ENCODE results near the gene IGF1R.
"Not testable (repeated sequence)": the region's sequence is repeated elsewhere in the genome, so short reads cannot be mapped to it uniquely, and the experiment has no call there.

IGF1R gene

DNA sequence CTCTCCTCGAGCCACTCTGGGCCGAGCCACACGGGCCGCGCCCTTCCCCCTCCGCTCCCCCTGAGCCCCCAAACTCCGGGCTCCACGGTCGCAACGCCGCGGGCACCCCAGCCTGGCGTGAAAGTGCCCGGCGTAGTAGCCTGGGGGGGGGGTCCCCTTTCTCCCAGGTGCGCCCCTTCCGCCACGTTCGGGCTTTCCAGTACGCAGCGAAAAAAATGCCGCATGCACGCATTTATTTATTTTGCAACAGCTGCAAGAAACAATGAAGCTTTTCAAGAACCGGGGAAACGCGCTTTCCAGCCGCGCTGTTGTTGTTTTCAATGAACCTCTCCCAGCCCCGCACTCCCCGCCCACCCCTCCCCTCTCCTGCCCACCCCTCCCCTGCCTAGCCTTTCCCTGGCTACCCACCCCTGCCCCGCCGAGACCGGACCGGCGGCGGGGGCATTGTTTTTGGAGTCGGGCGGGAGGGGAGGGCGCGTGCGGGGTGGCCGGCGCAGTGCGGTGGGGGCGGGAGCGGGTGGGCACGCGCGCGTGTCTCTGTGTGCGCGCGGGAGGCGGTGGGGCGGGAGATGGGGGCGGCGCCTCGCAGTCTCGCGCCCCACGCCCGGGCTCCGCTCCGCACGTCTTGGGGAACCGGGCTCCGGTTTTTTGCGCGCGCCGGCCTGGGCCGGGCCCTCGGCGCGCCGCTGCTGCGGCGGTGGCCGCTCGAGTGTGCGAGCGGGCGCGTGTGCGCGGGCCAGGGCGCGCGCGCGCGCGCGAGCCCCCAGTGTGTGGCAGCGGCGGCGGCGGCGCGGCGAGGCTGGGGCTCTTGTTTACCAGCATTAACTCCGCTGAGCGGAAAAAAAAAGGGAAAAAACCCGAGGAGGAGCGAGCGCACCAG, at the start of gene IGF1R:
IGF1R (plus strand) TSS at position 766 of the 880 bp plus-strand sequence. CDS start 1,043 bp downstream, outside the sequence.
- peak; percentile 64 for DNase-seq

DNA sequence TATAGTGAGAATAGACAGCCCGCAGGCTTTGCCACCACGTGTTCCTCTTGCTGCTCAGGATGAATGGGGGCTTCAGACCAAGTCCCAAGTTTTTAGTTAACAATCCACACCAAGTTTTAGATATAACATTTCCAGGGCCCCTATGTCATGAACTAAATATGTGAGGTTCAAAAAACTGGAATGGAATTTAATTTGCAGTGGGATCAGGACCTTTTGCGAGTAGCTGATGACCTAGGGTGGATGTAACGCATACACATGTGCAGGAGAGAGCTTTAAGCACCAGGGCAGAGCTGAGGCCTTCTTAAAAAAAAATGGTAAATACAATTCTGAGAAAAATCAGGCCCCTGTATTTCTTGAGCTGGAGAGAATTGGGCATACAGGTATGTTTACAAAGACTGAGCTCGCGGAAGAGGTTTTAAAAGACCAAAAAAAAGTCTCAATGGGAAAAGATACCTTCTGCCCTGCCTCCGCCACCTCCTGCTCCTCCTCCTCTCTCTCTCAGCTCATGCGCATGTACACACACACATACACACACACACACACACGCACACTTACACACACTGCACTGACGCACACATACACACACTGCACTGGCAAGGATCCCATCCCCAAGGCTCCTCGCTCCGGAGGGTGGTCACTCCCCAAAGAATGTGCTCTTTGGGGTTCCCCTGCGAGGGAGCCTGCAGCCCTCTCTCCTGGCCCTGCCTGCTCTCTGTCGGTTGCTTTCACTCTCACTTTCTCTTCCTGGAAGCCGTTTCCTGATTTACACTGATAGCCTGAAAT, 48.2 kb upstream of the IGF1R start:
- DNase-seq = no peak

DNA sequence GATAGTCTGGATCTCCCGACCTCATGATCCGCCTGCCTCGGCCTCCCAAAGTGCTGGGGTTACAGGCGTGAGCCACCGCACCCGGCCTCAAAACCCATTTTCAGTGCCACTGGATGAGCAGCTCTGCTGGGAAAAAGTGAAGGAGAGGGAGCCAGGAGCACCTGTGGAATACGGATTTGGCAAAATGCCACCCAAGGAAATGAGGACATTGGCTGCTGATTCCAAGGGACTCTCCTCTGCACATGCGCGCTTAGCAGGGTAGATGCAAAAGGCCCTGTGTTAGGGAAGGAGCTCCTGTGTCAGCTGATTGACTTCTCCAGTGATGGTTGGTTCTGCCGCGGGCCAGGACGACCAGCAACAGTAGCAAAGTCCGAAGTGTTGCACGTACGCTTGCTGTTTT, 43.4 kb upstream of the IGF1R start:
- no peak for DNase-seq

DNA sequence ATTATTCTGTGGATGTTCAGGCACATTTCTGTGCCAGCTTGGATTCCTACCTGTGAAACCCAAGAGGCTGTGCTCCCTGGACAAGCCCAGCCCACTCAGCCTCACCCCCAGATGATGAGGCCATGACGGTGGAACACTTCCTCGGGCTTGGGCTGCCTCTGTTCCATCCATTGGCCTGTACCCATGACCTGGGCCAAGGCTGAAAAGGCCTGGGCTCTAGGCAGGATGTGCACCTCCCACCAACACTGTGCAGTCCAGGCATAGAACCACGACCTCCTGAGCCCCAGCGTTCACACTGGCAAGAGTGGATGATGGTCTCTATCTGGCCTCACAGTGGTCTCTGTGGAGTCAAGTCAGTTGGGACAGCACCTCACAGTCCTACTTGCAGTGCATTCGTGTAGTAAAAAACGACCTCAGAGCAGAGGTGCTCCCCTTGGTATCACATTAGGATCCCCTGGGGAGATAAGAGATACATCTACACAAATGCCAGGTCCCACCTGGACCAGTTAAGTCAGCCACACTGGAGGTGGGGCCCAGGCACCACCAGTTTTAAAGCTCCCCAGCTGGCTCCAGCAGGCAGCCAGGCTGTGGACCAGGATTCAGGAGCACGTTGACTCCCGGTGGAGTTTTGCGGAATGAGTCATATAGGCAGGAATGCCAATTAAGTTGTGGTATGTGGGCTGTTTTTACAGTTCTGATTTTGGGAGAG, 39.0 kb upstream of the IGF1R start:
- DNase-seq = no peak

DNA sequence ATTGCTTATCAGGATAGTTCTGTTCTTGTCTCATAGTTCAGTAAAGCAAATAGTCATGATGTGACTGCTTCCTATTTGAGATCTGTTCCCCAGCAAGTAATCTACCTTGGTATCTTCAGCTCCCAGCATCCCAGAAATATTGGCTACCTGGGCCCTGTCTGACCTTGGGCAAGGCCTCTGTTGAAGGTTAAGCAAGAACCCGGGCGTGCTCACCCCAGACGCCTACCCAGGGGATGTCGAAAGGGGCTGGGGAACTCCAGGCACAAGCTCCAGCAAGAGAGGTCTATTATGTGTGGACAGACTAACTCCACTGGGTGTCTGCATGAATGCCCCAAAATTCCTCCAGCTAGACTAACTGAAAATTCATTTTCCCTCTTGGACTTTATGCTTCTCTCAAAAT, 37.3 kb upstream of the IGF1R start:
- DNase-seq = no peak

DNA sequence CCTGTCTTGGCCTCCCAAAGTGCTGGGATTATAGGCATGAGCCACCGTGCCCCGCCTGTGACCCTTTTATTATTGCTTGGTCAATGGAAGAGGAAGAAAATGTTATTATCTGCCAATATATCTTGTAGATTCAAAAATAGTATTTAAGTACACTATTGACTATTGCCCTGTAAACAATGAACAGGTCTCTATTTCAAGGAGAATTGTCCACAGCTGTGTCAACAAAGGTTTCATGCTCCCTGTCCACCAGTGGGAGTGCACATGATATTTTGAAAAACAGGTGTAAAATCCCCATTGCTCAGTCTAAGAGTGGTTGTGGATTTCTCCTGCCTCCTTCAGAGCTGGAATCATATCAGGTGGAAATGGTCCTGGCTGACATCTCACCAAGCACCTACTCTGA, 36.5 kb upstream of the IGF1R start:
- DNase-seq = no peak

DNA sequence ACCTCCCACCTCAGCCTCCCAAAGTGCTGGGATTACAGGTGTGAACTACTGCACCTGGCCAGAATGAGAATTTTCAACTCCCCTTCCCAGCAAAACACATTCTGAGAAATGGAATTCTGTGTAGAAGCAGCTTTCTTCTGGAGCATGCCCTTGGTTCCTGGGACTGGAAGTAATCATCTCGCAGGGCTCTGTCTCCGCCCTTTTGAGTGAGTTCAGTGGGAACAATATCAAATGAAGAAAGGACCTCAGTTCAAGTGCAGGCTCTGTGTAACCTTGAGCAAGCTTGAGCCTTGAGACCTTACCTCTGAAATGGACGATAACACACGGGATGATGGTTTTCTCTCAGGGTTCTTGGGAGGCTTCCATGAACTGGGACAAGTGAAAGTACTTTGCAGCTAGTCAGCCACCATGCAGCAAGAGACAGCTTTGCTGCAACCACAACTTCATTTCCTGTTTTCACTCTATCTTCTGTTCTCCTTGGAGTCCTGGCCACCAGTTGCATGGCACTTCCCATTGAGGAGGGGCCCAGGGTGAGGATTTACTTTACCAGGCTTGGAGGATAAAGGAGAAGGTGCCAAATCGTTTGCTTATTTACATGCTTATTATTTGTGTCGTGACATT, 35.7 kb upstream of the IGF1R start:
- no peak for DNase-seq

DNA sequence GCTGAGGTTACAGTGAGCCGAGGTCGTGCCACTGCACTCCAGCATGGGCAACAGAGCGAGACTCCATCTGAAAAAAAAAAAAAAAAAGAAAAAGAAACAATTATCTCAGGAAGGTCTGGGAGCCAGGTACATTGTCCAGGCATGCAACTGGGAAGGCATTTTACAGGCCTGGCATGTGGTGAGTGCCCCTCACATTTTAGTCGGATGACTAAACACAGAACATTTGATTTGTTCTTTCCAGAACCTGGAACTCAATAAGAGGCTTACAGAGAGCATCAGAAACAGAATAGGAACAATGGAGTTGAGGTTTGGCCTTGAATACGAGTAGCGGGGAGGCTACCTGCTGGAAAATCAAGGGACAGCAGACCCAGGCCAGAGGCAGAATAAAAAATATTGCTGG, 33.7 kb upstream of the IGF1R start:
- no peak for DNase-seq

DNA sequence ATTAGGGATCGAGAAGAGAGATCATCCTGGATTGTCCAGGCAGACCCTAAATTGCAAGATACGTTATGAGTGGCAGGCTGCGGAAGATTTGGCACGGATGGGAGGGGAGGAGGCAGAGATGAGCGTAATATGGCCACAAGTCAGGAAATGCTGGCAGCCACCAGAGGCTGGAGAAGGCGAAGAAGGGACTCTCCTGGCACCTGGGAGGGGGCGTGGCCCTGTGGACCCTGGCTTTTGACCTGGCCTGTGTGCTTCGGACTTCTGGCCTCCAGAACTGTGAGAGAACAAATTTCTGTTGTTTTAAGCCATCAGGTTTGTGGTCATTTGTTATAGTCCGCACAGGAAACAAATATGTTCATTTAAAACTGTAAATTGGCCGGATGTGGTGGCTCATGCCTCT, 31.9 kb upstream of the IGF1R start:
- DNase-seq = no peak

DNA sequence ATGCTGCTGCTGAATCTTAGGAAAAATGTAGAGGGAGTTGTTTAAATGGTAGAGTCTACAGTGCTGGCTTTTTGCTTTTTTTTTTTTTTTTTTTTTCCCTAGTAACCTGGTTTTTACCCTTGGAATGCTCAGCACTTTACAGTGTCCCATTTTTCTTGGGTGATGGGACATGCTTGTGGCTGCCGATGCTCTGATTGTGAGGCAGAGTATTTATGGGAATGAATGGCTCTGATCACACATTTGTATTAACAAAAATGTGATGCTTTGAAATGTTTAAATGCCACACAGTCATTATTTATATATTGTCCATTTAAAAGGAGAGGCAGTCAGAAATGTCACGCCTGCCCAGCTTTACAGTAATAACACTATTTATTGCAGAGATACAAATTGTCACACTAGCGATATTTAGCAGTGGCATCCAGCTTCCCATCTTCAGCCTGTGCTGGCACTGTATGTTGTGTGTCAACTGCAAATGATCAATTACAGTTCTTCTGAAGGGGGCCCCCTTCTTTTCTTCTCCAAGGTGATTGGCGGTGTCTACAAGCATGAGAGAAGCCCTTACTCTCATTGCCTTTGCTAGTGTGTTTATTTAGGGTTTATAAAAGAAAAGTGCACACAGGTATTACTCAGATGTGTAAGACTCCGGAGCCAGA, 30.9 kb upstream of the IGF1R start:
- no peak for DNase-seq

DNA sequence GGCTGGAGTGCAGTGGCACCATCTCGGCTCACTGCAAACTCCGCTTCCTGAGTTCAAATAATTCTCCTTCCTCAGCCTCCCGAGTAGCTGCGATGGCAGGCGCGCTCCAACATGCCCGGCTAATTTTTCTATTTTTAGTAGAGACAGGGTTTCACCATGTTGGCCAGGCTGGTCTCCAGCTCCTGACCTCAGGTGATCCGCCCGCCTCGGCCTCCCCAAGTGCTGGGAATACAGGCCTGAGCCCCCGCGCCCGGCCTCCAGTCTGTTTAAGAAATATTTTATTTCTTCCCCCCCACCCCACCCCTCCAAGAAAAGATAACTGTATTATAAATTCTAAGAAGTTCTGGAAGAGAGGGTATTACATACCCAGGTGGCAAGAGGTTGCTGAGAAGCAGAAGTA, 29.8 kb upstream of the IGF1R start:
- DNase-seq = not testable (repeated sequence)

DNA sequence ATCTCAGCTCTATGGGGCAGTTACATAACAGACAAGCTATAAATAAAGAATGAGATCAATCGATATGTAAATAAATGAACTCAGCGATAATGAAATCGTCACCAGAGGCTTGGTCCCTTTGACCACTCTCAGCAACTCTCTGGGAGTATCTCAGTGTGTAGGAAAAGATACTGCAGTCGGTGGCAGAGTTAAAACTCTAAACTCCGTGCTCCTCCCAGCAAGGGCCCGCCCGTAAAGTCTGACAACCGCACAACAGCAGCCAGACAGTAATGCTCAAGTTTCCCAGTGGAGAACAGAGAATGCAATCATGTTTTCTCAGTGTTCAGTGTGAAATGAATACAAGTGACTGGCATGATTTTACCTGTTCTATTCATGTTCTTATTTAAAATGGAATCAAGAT, 28.3 kb upstream of the IGF1R start:
- DNase-seq = no peak

DNA sequence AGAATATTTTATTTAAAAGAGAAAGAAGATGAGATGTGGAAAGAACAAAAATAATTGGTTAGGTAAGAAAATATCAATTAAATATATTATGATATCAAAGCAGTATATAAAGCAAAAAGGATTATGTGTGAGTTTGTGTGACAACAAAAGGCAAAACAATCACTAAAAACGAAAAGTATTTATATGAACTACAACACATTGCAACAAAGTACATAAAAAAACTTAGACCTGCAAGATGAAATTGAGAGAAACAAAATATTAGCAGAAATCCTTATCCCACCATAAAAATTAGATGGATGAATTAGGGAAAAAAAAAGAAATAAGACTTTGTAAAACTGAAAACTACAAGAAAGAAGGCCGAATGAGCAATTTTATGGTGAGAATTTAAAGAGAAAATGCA, 27.3 kb upstream of the IGF1R start:
- no peak for DNase-seq

DNA sequence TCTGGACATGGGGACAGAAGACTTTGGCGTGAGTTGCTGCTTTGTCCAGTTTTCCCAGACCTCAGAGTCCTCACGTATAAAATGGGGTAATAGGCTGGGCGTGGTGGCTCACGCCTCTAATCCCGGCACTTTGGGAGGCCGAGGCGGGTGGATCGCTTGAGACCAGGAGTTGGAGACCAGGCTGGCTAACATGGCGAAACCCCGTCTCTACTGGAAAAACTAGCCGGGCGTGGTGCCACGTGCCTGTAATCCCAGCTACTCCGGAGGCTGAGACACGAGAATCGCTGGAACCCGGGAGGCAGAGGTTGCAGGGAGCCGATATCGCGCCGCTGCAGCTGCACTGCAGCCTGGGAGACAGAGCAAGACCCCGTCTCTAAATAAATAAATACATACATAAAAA, 22.7 kb upstream of the IGF1R start:
- no peak for DNase-seq

DNA sequence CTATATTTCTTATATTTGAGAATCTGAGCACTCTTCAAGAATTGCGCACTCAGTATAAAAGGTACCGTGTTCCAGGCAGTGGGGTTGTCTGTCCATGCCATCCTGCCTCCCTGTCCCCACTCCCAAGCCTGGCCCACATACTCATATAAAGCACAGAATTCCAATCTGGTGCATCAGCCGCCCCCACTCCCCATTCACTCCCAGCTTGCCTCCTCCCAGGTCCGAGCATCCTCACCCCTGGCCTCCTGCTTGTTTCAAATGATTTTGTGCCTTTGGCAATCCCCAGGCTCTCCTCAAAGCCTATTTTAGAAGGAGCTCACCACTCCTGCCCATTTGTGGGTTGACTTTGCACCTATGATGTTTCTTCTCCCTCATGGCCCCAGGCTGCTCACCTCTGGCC, 22.2 kb upstream of the IGF1R start:
- no peak for DNase-seq

DNA sequence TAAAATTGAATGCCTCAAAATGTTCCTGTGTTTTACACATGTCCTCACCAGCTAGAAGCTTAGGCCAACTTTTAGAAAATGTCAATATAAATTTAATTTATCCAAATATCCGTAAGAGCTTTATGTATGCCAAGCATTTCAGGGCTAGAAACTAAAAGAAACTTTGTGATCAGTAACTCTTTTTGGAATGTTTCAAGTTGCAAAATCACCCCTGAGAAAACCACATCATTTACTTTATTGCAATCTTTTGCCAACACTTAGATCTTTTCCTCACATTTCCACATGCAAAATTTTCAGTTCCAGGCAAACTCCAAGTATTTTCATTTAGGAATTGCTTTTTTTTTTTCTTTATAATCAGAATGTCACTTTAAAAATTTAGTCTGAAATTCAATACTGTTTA, 20.1 kb upstream of the IGF1R start:
- no peak for DNase-seq

DNA sequence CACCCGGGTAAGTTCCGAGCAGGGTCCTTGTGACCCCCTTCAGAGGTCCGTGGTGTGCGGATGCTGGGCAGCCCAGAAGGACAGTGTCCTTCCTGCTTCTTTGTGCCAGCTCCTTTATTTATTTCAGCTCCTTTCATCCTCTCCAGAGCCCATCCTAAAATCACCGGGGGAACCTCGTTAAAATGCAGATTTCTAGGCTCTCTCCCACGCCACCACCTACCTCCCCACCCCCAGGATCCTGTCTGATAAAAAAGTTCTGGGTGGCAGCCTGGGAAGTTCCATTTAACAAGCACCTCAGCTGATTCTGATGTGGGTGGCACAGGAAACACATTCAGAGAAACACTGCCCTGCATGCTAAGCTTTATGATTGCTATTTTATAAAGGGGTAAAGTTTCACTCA, 12.5 kb upstream of the IGF1R start:
- no peak for DNase-seq

DNA sequence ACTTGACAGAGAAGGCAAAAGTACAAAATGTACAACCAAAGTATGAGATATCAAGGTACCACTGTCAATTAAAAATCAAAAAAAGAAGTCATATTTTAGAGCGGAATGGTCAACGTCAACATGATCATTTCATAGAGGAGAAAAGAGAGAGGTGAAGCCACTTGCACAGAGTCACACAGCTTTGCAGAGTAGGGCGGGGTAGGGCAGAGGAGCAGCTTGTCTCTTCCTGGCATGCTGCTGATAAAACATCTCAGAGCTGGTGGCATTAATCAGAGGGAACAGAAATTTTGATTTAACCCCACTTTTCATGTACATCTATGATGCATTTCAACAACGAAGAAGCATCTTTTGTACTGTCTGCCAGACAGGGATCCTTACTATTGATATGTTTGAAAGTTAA, 5.2 kb upstream of the IGF1R start:
- no peak for DNase-seq

DNA sequence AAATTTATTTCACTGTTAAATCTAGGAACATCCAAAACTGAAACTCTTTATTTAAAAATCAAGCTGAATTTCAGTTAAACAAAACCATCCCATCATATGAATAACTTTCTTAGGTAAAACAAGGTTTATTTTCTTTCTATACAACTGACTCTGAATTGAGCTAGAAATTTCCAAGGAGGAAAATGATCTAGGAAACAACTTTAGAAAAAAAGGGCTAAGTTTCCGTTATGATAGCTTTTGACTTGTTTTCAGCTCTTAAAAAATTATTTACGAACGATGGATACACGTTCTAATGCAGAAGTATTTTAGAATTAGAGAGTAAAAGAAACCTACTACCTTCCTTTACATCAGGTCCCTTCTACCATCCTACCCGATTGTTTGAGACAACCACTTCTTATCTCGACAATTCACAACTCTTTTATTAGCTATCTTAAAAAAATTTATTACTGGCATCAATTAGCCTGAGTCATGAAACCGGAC, 1.8 kb upstream of the IGF1R start:
- DNase-seq = no peak

DNA sequence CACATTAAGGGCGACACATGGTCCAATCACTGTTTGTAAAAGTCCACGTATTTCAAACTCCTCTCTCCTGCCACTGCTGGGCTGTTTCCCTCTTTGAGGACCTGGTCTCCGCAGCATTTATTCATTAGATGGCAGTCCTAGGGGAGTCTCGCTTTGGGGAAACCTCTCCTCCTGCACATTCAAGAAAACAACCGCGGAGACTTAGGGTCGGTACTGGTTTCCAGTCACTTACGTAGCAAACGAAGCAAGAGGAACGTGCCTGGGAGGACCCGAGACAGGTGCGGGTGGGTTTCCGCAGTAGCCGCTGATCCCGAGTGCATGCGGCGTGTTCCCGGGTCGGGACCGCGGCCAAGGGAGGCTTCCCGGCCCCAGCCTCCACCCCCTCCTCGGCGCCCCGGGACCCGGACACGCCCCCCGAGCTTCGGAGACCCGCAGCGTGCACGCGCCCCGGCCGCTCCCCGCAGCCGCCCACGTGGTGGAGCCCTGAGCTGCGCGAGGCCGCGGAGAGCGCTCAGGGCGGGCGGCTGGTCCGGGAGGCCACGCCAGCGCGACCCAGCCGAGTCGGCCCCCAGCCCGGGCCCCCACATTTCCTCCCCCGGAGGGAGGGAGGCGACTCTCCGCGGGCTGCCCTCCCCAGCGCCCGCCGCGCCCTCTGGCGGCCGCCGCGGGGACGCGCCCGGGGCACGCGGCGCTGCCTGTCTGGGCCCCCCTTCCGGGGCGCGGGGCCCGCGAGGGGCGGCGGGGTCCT, 1.1 kb upstream of the IGF1R start:
- DNase-seq = no peak

DNA sequence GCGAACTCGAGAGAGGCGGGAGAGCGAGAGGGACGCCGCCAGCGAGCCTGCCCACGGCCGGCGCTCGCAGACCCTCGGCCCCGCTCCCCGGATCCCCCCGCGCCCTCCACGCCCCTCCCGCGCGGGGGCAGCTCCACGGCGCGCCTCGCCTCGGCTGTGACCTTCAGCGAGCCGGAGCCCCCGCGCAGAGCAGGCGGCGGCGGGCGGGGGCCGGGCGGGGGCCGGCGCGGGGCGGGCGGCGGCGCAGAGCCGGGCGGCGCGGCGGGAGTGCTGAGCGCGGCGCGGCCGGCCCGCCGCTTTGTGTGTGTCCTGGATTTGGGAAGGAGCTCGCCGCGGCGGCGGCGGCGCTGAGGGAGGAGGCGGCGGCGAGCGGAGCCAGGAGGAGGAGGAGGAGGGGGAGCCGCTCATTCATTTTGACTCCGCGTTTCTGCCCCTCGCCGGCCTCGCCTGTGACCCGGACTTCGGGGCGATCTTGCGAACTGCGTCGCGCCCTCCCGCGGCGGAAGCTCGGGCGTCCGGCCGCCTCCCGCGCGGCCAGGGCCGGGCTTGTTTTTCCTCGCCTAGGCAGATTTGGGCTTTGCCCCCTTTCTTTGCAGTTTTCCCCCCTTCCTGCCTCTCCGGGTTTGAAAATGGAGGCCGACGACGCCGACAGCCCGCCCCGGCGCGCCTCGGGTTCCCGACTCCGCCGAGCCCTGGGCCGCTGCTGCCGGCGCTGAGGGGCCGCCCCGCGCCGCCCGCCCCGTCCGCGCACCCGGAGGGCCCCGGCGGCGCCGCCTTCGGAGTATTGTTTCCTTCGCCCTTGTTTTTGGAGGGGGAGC, 524 bp downstream of the IGF1R start:
- no peak for DNase-seq
